PC-3 (cell line): ENCODE results near the gene ADAMTS9.

ENCODE experiments used
- CTCF ChIP-seq: fragments of 300-600 bp; sonication (generic); conservative IDR thresholded peaks from 2 replicates; pipeline ENCODE4 v1.5.1; 2017; ENCODE audit warnings: antibody characterized with exemption, low read depth, mild to moderate bottlenecking, low read length
- EZH2phosphoT487 ChIP-seq: fragments of 300-600 bp; sonication (generic); IDR thresholded peaks from 2 replicates; pipeline ENCODE4 v1.6.1; 2018; ENCODE audit warnings: mild to moderate bottlenecking, antibody characterized with exemption, low read length, borderline replicate concordance

DNA sequence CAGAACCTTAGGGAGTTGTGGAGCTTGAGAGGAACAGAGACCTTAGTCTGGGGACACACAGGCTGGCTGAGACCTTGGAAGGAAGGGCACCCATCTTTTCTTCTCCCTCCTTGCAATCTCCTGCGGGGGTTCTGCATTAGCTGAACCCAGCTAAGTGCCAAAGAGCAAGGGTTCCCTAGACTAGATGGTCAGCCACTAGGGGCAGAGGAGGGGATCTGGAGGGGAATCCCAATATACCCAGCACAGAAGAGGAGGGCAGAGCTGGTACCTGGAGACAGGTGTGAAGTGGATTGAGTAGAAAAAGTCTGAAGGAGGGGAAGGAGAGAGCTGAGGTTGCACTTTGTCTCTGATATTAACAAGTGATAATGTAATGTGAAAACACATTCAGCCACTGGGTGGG, 212.8 kb downstream of the ADAMTS9 start:
- no peak for TF ChIP-seq EZH2phosphoT487
- peak; percentile 15; the same call in 1 of the 2 replicates for TF ChIP-seq CTCF
